Lower leg skin (tissue), 4 donors: ENCODE measurements around the gene KIAA0586. TPM values are rescaled to one million over a fixed set of nuclear protein-coding genes. Genes with fewer than 3 reads are reported as not detected.

ENCODE experiments used
- DNase-seq, 2 donors: peaks; one replicate each; pipeline ENCODE4 v3.0.0-alpha.2; 2019; ENCODE audit warnings: low spot score in 2 of 2
- H3K4me3 ChIP-seq: fragments of 200-600 bp; sonication (generic); 2 replicates; pipeline ENCODE4 v1.5.1; 2017; ENCODE audit warnings: mild to moderate bottlenecking, low read depth; ENCODE audit not compliant: poor library complexity, severe bottlenecking
- POLR2A ChIP-seq, 2 donors: fragments of 450-650 bp; IDR thresholded peaks; one replicate each; pipeline ENCODE4 v1.6.1; 2016 to 2017; ENCODE audit warnings: antibody characterized with exemption in 2 of 2, mild to moderate bottlenecking in 1 of 2, moderate library complexity in 1 of 2
- WGBS, 2 donors: methylation state at CpG; one replicate each; pipeline ENCODE4 v1.1.5; 2018; 5-methylcytosine and 5-hydroxymethylcytosine counted together
- intact Hi-C: fragments of 100-400 bp; cut with DNase I; formaldehyde crosslinking; loops from one replicate; pipeline ENCODE4 v1.15.0; 2023; ENCODE audit warnings: low total_unique reads
- total RNA-seq, 4 donors: library from RNA; depleted of rRNA; stranded (reverse); fragments of >200 nt; gene quantifications; one replicate each; pipeline ENCODE4 v1.1.0, GENCODE V29; 2016
- TF ChIP-seq, protein P1 (sequence below), 3 donors: fragments of 450-650 bp; IDR thresholded peaks; one replicate each; pipeline ENCODE4 v1.5.1; 2016; ENCODE audit warnings: antibody characterized with exemption in 3 of 3, mild to moderate bottlenecking in 3 of 3, moderate library complexity in 2 of 3

The KIAA0586 gene
- total RNA-seq, 4 donors from 2014 or later = 7.1 to 15.5 (median 15.3) TPM

DNA sequence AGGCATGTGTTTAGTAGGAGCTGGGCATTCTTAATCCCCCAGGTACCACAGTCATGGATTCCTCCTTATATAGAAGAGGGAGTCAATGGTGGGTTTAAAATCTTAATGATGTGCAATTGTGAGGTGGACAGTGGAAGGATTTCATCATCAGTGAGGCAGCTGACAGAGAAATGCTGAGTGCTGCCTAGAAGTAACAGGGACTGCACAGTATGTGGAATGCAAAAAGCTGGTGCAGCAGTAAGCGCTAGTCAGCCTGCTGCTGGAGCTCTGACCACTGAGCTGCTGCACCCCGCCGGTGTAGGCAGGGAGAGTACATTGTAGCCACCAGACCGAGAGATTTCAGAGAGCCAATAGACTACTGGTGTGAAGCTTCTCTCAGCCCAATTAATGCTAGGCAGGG is 129.7 kb downstream of the KIAA0586 start:
- no peak overlapping the region for H3K4me3 ChIP-seq
- no peak for TF ChIP-seq POLR2A (IDR thresholded peaks at IDR 0.05)
- TF ChIP-seq, protein P1, sequence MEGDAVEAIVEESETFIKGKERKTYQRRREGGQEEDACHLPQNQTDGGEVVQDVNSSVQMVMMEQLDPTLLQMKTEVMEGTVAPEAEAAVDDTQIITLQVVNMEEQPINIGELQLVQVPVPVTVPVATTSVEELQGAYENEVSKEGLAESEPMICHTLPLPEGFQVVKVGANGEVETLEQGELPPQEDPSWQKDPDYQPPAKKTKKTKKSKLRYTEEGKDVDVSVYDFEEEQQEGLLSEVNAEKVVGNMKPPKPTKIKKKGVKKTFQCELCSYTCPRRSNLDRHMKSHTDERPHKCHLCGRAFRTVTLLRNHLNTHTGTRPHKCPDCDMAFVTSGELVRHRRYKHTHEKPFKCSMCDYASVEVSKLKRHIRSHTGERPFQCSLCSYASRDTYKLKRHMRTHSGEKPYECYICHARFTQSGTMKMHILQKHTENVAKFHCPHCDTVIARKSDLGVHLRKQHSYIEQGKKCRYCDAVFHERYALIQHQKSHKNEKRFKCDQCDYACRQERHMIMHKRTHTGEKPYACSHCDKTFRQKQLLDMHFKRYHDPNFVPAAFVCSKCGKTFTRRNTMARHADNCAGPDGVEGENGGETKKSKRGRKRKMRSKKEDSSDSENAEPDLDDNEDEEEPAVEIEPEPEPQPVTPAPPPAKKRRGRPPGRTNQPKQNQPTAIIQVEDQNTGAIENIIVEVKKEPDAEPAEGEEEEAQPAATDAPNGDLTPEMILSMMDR (IDR thresholded peaks at IDR 0.05) = no peak
- WGBS, 2 donors = 88 to 92% methylated on average over 4 of the region's 4 CpGs
- DNase-seq = no peak
- intact Hi-C loops = no loop called here

DNA sequence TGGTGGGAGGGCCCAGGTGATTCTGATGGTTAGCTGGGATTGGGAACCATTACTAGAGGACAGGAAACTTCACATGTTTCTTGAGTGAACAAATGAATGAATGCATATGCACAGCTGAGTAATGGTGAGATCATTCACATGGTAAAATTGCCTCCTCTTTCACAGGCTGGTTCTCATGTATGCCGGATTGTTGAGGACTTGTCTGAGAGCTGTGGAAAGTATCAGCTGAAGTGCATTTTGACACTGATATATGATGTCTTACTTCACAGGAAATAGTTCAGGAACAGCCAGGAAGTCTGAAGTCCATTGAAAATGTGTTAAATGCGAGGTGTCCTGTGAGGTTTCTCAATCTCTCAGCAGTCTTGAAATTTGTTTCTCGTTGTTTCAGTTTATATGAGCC is 132.7 kb downstream of the KIAA0586 start:
- no peak for DNase-seq

DNA sequence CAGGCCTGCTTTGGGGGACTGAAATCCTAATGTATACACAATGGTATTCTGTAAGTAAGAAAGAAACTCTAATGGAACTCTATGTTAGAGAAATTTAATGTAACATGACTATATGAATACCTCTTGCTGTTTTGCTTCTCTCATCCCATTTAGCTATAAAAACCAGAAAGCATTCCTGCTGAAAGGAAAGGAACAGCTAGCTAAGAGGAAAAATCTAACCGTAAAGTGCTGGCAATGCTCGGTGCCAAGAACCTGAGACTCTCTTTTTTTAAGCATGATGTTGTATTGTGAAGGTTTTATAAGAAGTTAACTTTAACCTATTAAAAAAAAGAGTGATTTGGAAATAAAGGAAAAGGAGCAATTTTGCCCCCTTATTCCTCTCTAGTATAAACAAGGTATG is 134.6 kb downstream of the KIAA0586 start:
- TF ChIP-seq POLR2A (IDR thresholded peaks at IDR 0.05) = no peak
- TF ChIP-seq, protein P1 (IDR thresholded peaks at IDR 0.05) = no peak
- WGBS, 2 donors = 79 to 84% methylated on average over 2 of the region's 2 CpGs
- no peak overlapping the region for H3K4me3 ChIP-seq
- DNase-seq = no peak
- intact Hi-C loops = no loop called here

More for the DNA sequence above, 132.7 kb downstream of the KIAA0586 start:
- intact Hi-C loops = no loop called here
- no peak overlapping the region for H3K4me3 ChIP-seq
- WGBS, 2 donors = 60 to 71% methylated on average over 3 of the region's 3 CpGs
- TF ChIP-seq POLR2A (IDR thresholded peaks at IDR 0.05) = no peak
- TF ChIP-seq, protein P1 (IDR thresholded peaks at IDR 0.05) = no peak

DNA sequence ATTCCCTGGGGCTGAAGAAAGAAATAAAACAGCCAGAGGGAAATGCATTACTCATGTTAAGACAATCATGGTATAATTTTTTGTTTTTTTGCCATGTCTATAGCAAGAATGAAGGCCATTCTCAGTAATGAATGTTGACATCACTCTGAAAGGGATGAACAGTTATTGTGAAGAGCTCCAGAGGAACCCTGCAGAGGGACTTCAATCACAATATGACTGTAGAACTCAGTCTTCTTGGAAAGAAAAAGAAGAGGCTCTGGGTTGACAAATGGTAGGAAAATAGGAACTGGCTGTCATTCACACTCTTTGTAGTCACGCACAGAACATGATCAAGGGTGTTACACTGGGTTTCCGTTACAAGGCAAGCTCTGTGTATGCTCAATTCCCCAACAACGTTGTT is 136.5 kb downstream of the KIAA0586 start:
- no peak for DNase-seq
- no peak overlapping the region for H3K4me3 ChIP-seq
- TF ChIP-seq, protein P1 (IDR thresholded peaks at IDR 0.05) = no peak
- TF ChIP-seq POLR2A (IDR thresholded peaks at IDR 0.05) = no peak
- intact Hi-C loops = no loop called here
- 77 to 88% methylated on average over 3 of the region's 3 CpGs for whole genome bisulfite sequencing, 2 donors

DNA sequence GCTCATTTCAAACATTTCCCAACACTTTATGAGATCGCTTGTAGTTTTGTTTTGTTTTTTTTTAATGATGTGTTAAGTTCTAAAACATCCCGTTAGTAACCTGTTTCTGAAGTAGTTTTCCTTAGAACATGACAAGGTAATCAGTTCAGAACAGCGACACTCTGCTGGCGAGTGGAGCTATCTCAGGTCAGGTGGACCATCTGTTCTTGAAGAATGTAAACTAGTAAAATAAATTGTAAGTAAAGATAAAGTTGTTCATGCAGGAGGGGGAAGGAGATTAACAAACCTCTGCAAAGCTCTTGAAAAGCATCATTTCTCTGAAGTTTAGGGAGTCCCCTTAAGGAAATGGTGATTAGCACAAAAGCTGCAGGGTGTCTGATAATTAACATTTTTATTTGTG is 138.3 kb downstream of the KIAA0586 start:
- DNase-seq = no peak
- intact Hi-C loops = no loop called here
- H3K4me3 ChIP-seq = no peak overlapping the region
- TF ChIP-seq, protein P1 (IDR thresholded peaks at IDR 0.05) = no peak
- TF ChIP-seq POLR2A (IDR thresholded peaks at IDR 0.05) = no peak
- WGBS, 2 donors = 69 to 79% methylated on average over 4 of the region's 4 CpGs

DNA sequence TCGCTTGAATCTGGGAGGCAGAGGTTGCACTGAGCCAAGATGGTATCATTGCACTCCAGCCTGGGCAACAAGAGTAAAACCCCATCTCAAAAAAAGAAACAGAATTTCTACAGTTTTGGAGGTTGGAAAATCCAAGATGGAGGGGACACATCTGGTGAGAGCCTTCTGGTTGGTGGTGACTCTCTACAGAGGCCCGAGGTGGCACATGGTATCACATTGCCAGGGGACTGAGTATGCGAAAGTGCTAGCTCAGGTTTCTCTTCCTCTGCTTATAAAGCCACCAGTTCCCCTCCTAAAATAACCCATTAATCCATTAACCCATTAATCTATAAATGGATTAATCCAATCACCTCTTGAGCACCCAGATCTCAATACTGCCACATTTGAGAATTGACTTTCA is 139.5 kb downstream of the KIAA0586 start:
- 91 to 94% methylated on average over 3 of the region's 3 CpGs for WGBS, 2 donors
- intact Hi-C loops = no loop called here
- no peak for DNase-seq
- no peak overlapping the region for H3K4me3 ChIP-seq
- TF ChIP-seq, protein P1 (IDR thresholded peaks at IDR 0.05) = no peak
- no peak for TF ChIP-seq POLR2A (IDR thresholded peaks at IDR 0.05)
